ENCODE data around the gene FOLR3.
"Not testable (repeated sequence)": the region's sequence is repeated elsewhere in the genome, so short reads cannot be mapped to it uniquely, and the experiment has no call there.

FOLR3 gene

DNA sequence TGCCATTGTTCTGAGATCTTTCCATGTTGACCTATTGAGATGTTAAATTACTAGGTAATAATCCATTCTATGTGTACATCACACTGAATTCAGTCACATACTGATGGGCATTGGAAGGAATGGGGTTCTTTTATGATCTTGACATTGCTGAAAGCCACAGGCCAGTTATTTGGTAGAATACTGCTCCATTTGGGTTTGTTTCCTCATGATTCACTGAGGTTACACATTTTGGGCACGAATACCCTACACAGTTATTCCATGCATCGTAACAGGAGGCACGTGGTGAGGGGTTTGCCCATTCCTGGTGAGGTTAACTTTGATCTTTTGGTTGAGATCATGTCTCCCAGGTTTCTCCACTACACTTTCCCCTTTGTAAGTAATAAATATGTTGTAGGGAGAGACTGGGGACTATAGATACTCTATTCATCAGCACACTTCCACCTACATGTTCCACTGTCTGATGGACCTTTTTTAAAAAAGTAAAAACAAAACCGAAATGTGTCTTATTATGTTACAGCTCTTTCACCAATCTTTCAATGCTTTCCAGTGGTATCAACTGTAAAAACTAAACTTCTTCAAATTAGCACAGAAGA lies 44.4 kb downstream of the FOLR3 start:
- ATAC-seq: no peak
- TF ChIP-seq ZNF8 (CRISPR knock-in tag; IDR thresholded peaks at IDR 0.05): no peak
- no peak for TF ChIP-seq ZFP3 (CRISPR knock-in tag; IDR thresholded peaks at IDR 0.05)
- no peak for TF ChIP-seq ZC3H10 (CRISPR knock-in tag; IDR thresholded peaks at IDR 0.05)
- TF ChIP-seq OSR1 (CRISPR knock-in tag; IDR thresholded peaks at IDR 0.05): no peak
- no peak for TF ChIP-seq TCF4 (CRISPR knock-in tag; IDR thresholded peaks at IDR 0.05; ENCODE audit: borderline replicate concordance)
- TF ChIP-seq, protein P1, sequence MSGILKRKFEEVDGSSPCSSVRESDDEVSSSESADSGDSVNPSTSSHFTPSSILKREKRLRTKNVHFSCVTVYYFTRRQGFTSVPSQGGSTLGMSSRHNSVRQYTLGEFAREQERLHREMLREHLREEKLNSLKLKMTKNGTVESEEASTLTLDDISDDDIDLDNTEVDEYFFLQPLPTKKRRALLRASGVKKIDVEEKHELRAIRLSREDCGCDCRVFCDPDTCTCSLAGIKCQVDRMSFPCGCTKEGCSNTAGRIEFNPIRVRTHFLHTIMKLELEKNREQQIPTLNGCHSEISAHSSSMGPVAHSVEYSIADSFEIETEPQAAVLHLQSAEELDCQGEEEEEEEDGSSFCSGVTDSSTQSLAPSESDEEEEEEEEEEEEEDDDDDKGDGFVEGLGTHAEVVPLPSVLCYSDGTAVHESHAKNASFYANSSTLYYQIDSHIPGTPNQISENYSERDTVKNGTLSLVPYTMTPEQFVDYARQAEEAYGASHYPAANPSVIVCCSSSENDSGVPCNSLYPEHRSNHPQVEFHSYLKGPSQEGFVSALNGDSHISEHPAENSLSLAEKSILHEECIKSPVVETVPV (CRISPR knock-in tag; IDR thresholded peaks at IDR 0.05): no peak
- TF ChIP-seq ZFP30 (CRISPR knock-in tag; IDR thresholded peaks at IDR 0.05): no peak
- TF ChIP-seq ISL1 (CRISPR knock-in tag; IDR thresholded peaks at IDR 0.05): no peak
- TF ChIP-seq SNAI2 (CRISPR knock-in tag; IDR thresholded peaks at IDR 0.05): no peak
- TF ChIP-seq PPARA (CRISPR knock-in tag; IDR thresholded peaks at IDR 0.05; ENCODE audit: borderline replicate concordance): no peak
- TF ChIP-seq, protein P2, sequence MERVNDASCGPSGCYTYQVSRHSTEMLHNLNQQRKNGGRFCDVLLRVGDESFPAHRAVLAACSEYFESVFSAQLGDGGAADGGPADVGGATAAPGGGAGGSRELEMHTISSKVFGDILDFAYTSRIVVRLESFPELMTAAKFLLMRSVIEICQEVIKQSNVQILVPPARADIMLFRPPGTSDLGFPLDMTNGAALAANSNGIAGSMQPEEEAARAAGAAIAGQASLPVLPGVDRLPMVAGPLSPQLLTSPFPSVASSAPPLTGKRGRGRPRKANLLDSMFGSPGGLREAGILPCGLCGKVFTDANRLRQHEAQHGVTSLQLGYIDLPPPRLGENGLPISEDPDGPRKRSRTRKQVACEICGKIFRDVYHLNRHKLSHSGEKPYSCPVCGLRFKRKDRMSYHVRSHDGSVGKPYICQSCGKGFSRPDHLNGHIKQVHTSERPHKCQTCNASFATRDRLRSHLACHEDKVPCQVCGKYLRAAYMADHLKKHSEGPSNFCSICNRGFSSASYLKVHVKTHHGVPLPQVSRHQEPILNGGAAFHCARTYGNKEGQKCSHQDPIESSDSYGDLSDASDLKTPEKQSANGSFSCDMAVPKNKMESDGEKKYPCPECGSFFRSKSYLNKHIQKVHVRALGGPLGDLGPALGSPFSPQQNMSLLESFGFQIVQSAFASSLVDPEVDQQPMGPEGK (CRISPR knock-in tag; IDR thresholded peaks at IDR 0.05; ENCODE audit: borderline replicate concordance): no peak
- no peak for TF ChIP-seq ZNF70 (CRISPR knock-in tag; IDR thresholded peaks at IDR 0.05)
- TF ChIP-seq, protein P3, sequence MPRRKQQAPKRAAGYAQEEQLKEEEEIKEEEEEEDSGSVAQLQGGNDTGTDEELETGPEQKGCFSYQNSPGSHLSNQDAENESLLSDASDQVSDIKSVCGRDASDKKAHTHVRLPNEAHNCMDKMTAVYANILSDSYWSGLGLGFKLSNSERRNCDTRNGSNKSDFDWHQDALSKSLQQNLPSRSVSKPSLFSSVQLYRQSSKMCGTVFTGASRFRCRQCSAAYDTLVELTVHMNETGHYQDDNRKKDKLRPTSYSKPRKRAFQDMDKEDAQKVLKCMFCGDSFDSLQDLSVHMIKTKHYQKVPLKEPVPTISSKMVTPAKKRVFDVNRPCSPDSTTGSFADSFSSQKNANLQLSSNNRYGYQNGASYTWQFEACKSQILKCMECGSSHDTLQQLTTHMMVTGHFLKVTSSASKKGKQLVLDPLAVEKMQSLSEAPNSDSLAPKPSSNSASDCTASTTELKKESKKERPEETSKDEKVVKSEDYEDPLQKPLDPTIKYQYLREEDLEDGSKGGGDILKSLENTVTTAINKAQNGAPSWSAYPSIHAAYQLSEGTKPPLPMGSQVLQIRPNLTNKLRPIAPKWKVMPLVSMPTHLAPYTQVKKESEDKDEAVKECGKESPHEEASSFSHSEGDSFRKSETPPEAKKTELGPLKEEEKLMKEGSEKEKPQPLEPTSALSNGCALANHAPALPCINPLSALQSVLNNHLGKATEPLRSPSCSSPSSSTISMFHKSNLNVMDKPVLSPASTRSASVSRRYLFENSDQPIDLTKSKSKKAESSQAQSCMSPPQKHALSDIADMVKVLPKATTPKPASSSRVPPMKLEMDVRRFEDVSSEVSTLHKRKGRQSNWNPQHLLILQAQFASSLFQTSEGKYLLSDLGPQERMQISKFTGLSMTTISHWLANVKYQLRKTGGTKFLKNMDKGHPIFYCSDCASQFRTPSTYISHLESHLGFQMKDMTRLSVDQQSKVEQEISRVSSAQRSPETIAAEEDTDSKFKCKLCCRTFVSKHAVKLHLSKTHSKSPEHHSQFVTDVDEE (CRISPR knock-in tag; IDR thresholded peaks at IDR 0.05): no peak
- no peak for TF ChIP-seq BACH2 (CRISPR knock-in tag; IDR thresholded peaks at IDR 0.05; ENCODE audit: borderline replicate concordance)
- no peak for TF ChIP-seq ZNF565 (CRISPR knock-in tag; conservative IDR thresholded peaks at IDR 0.05; ENCODE audit: low read depth)

DNA sequence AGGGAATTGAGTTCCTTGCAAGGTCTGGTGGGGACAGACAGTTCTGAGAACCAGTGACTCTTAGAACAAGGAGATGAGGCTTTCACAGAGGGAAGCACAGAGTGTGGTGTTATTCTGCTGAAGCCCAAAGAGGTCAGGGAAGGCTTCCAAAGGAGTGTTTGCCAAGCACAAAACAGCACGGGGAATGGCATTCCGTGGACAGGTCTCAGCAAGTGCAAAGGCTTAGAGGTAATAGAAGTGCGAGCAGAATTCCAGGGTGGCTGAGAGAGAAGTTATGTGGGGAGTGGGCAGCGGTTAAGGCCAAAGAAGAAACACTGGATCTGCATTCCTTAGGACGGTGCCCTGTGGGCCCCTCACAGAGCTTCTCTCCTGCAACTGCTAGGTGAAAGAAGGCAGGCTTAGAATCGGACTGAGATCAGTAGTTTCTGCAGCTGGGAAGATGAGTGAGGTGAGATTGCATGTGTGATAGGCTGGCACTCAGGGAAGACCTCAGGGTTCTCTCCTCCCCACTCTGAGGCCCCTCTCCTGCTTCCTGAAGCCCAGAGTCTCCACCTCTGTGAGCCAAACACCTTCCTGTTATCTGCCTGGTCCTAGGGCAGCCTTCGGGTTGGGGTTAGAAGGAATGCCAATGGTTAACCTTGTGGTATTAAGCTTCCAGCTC lies 45.5 kb downstream of the FOLR3 start:
- ATAC-seq: not testable (repeated sequence)

DNA sequence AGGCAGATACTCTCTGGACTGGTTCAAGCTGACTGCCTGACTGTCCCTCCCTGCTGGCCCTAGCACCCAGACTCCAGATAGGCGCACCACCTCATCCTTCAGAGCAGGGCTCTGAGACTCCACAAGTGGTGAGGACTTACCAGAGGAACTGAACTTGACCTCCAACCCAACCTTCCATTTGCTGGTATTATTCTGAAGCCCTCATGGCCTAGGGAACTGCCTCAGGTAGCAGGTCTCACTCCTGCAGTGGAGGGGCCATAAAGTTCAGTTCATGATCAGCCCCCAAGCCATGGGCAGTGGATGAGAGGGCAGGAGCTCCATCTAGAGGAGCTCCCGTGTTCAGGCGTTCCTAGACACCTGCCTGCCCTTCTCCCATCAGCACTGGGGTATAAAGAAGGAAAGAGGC lies 46.0 kb downstream of the FOLR3 start:
- ATAC-seq: peak; percentile 17; the same call in 1 of the 3 replicates

DNA sequence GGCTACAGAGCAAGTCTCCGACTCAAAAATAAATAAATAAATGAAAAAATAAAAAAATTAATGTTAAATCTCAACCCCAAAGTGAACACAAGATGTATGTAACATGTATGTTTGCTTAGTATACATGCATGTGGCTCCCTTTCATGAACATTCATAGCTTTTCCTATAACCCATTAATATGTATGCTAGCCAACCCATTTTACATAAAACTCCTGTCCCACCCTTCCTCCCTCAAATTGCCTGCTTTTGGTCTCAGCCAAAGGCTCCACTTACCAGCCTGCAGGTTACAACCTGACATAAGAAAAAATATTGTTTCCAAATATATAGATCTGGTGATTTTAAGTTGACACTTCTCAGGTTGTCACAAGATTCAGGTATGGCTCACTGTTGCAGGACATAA lies 52.7 kb downstream of the FOLR3 start:
- TF ChIP-seq ZNF70 (CRISPR knock-in tag; IDR thresholded peaks at IDR 0.05): no peak
- TF ChIP-seq, protein P4, sequence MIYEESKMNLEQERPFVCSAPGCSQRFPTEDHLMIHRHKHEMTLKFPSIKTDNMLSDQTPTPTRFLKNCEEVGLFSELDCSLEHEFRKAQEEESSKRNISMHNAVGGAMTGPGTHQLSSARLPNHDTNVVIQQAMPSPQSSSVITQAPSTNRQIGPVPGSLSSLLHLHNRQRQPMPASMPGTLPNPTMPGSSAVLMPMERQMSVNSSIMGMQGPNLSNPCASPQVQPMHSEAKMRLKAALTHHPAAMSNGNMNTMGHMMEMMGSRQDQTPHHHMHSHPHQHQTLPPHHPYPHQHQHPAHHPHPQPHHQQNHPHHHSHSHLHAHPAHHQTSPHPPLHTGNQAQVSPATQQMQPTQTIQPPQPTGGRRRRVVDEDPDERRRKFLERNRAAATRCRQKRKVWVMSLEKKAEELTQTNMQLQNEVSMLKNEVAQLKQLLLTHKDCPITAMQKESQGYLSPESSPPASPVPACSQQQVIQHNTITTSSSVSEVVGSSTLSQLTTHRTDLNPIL (CRISPR knock-in tag; IDR thresholded peaks at IDR 0.05; ENCODE audit: low read depth): no peak
- TF ChIP-seq, protein P3 (CRISPR knock-in tag; IDR thresholded peaks at IDR 0.05): no peak
- no peak for TF ChIP-seq RARB (CRISPR knock-in tag; IDR thresholded peaks at IDR 0.05)
- TF ChIP-seq CSDC2 (CRISPR knock-in tag; IDR thresholded peaks at IDR 0.05): no peak
- TF ChIP-seq SNAI2 (CRISPR knock-in tag; IDR thresholded peaks at IDR 0.05): no peak
- TF ChIP-seq, protein P1 (CRISPR knock-in tag; IDR thresholded peaks at IDR 0.05): no peak
- no peak for TF ChIP-seq TOX (CRISPR knock-in tag; IDR thresholded peaks at IDR 0.05; ENCODE audit: borderline replicate concordance)
- ATAC-seq: no peak
